Endothelial cell (in vitro differentiated cells): ENCODE results near the gene JSRP1. TPM values are rescaled to one million over a fixed set of nuclear protein-coding genes. Genes with fewer than 3 reads are reported as not detected.
A peak's percentile ranks its signal among the peaks of the same experiment; 100 is the strongest.

Source experiments
- DNase-seq: peaks from one replicate; pipeline ENCODE4 v3.0.0; 2021; ENCODE audit warnings: low spot score
- H3K27ac Mint-ChIP-seq: one replicate; pipeline ENCODE4 v1.8.0; 2021; ENCODE audit warnings: mixed read lengths, inconsistent platforms; ENCODE audit not compliant: unreplicated experiment
- H3K27me3 Mint-ChIP-seq: one replicate; pipeline ENCODE4 v1.8.0; 2021; ENCODE audit warnings: mild to moderate bottlenecking, moderate library complexity, mixed read lengths, inconsistent platforms; ENCODE audit not compliant: unreplicated experiment
- H3K36me3 Mint-ChIP-seq: one replicate; pipeline ENCODE4 v1.8.0; 2021; ENCODE audit warnings: mild to moderate bottlenecking, low read depth, mixed read lengths, inconsistent platforms; ENCODE audit not compliant: unreplicated experiment
- H3K4me1 Mint-ChIP-seq: one replicate; pipeline ENCODE4 v1.8.0; 2021; ENCODE audit warnings: mild to moderate bottlenecking, mixed read lengths, inconsistent platforms; ENCODE audit not compliant: unreplicated experiment
- H3K4me3 Mint-ChIP-seq: one replicate; pipeline ENCODE4 v1.8.0; 2021; ENCODE audit warnings: mild to moderate bottlenecking, mixed read lengths, inconsistent platforms; ENCODE audit not compliant: unreplicated experiment
- H3K9me3 Mint-ChIP-seq: one replicate; pipeline ENCODE4 v1.8.0; 2021; ENCODE audit warnings: mixed read lengths, inconsistent platforms; ENCODE audit not compliant: unreplicated experiment
- CTCF ChIP-seq: fragments of 200-600 bp; sonication (generic); IDR thresholded peaks from one replicate; pipeline ENCODE4 v1.5.0; 2021; ENCODE audit warnings: antibody characterized with exemption; ENCODE audit not compliant: unreplicated experiment
- total RNA-seq: library from RNA; stranded (reverse); fragmentation: NEBNext Ultra II Directional; extraction: Animal tissue kit (Norgen Biotek cat#: 25700); gene quantifications from one replicate; pipeline ENCODE4 v1.2.1, GENCODE V29; 2021; ENCODE audit not compliant: unreplicated experiment

The JSRP1 gene
- total RNA-seq, 1 donor from 2014 or later, result not detected

DNA sequence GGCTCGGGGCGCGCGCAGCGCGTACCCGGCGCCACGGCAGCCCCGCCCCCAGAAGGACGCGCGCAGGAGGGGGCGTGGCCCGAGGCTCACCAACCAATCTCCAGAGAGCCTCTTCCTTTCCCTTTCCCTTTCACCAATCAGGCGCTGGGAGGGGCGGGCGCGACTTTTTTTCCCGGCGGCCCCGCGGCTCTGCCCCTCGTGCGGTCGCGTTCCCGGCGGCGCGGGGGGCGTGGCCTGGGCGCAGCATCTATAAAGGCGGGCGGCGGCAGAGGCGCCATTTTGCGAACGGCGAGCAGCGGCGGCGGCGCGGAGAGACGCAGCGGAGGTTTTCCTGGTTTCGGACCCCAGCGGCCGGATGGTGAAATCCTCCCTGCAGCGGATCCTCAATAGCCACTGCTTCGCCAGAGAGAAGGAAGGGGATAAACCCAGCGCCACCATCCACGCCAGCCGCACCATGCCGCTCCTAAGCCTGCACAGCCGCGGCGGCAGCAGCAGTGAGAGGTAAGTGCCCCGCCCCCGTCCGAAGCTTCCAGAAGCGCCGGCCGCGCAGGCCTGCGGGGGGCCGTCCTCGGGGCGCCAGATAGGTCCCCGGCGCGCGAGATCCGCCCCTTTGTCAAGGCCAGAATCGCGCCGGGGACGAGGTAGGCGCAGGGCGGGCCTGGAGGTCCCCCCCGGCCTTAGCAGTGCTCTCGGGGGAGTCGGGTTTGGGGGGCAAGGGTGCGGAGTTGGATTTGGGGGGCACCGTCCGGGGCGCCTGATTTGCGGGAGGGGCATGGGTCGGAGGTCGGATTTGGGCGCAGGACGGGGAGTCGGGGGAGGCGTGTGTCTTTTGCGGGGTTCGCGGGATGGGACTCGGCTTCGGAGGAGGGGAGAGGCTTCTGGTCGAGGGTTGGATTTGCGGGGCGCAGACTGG is 13.3 kb upstream of the JSRP1 start:
- H3K4me3 Mint-ChIP-seq, result peak overlapping the region; percentile 97
- no peak for TF ChIP-seq CTCF
- peaks cover 17% of the 10 kb centered on the region for H3K27me3 Mint-ChIP-seq
- H3K4me1 Mint-ChIP-seq, result peaks cover 15% of the 10 kb centered on the region
- DNase-seq, result peak; percentile 99
- H3K36me3 Mint-ChIP-seq, result peaks cover 11% of the 10 kb centered on the region
- no peaks in the 10 kb centered on the region for H3K9me3 Mint-ChIP-seq
- H3K27ac Mint-ChIP-seq, result peak overlapping the region; percentile 72

GRCh38 chr19:2268861-2269243 is 12.6 kb upstream of the JSRP1 start:
- peaks cover 9% of the 10 kb centered on the region for H3K4me1 Mint-ChIP-seq
- DNase-seq, result no peak
- no peak overlapping the region for H3K27ac Mint-ChIP-seq
- no peaks in the 10 kb centered on the region for H3K9me3 Mint-ChIP-seq
- no peak for TF ChIP-seq CTCF
- peaks cover 9% of the 10 kb centered on the region for H3K36me3 Mint-ChIP-seq
- peaks cover 14% of the 10 kb centered on the region for H3K27me3 Mint-ChIP-seq
- H3K4me3 Mint-ChIP-seq, result peak overlapping the region; percentile 89

DNA sequence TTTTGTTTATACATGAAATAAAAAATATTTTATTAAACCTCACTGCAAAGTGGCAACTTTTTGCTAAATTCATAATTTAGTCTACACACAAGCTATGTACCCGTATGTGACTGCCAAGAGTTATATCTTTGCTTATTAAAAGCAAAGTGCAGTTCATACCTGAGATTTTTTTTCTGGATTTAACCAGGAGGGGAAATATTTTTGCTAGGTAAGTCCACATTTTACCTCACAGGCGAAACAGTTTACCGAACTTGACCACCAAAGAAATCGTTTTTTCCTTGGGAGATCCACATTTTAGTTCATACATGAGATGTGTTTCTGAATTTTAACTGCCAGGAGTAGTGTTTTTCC is 12.2 kb upstream of the JSRP1 start:
- peaks cover 13% of the 10 kb centered on the region for H3K27me3 Mint-ChIP-seq
- no peak for TF ChIP-seq CTCF
- H3K36me3 Mint-ChIP-seq, result peaks cover 8% of the 10 kb centered on the region
- no peak overlapping the region for H3K27ac Mint-ChIP-seq
- peak overlapping the region; percentile 89 for H3K4me3 Mint-ChIP-seq
- peaks cover 9% of the 10 kb centered on the region for H3K4me1 Mint-ChIP-seq
- no peak for DNase-seq
- no peaks in the 10 kb centered on the region for H3K9me3 Mint-ChIP-seq

DNA sequence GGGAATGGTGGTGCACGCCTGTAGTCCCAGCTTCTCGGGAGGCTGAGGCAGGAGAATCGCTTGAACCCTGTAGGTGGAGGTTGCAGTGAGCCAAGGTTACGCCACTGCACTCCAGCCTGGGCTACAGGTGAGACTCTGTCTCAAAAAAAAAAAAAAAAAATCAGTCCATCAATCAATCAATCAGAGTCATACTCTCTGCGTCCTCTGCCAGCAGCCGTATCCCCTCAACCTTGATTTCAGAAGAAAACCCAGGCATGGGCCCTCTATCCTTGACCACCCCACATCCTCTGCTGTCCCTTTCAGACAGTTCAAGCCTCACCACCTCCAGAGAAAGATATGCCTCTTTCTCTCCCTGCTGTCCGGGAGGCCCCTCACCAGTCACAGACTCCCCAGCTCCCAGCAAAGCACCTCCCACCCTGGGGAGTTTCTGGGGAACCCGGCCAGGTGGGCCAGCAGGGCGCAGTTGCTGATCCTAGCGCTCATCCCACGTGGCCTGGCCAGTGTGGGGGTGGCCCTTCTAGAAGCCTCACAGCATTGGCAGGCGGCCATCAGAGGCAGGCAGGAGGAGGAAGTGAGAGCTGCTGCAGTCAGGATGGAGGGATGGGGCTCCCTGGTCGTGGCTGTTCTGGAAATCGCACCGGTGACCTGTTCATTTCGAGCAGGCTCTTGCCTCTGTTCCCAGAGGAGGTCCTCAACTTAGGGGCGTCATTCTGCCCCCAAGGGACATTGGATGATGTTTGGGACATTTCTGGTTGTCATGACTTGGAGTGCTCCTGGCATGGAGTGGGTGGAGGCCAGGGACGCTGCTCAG is 10.2 kb upstream of the JSRP1 start:
- H3K4me1 Mint-ChIP-seq, result peaks cover 4% of the 10 kb centered on the region
- H3K4me3 Mint-ChIP-seq, result no peak overlapping the region
- no peaks in the 10 kb centered on the region for H3K9me3 Mint-ChIP-seq
- H3K27me3 Mint-ChIP-seq, result peaks cover 6% of the 10 kb centered on the region
- DNase-seq, result no peak
- no peaks in the 10 kb centered on the region for H3K36me3 Mint-ChIP-seq
- peak overlapping the region; percentile 9 for H3K27ac Mint-ChIP-seq
- no peak for TF ChIP-seq CTCF
